Heart left ventricle (tissue), 16 donors: Measurements from ENCODE around the gene SSX2B. TPM values are rescaled to one million over a fixed set of nuclear protein-coding genes. Genes with fewer than 3 reads are reported as not detected.
"Not testable (repeated sequence)": the region's sequence is repeated elsewhere in the genome, so short reads cannot be mapped to it uniquely, and the experiment has no call there.

Experiments
- ATAC-seq, 4 donors: fragments of 200-7000 bp; cut with Tn5 transposase; one replicate each; pipeline ENCODE4 v1.9.1; 2020 to 2022; ENCODE audit warnings: moderate library complexity in 4 of 4, mild to moderate bottlenecking in 3 of 4, moderate number of reproducible peaks in 1 of 4
- DNase-seq, 5 donors: peaks; one replicate each; pipeline ENCODE4 v3.0.0-alpha.2; 2020
- H3K27ac ChIP-seq, 12 donors: fragments of 200-600 bp; sonication (generic) in 4 of 12; one replicate each; pipeline versions ENCODE4 v1.5.0 to v1.8.0; 2016 to 2022; ENCODE audit warnings: mild to moderate bottlenecking in 2 of 12
- H3K27me3 ChIP-seq, 9 donors: fragments of 200-600 bp; sonication (generic) in 2 of 9; one replicate each; pipeline versions ENCODE4 v1.5.1 to v1.8.0; 2016 to 2022; ENCODE audit warnings: mild to moderate bottlenecking in 3 of 9
- H3K36me3 ChIP-seq, 9 donors: fragments of 200-600 bp; sonication (generic) in 2 of 9; one replicate each; pipeline versions ENCODE4 v1.5.0 to v1.8.0; 2018 to 2022; ENCODE audit warnings: mild to moderate bottlenecking in 2 of 9
- H3K4me1 ChIP-seq, 12 donors: fragments of 200-600 bp; sonication (generic) in 4 of 12; one replicate each; pipeline versions ENCODE4 v1.5.0 to v1.8.0; 2016 to 2022; ENCODE audit warnings: mild to moderate bottlenecking in 3 of 12
- H3K4me3 ChIP-seq, 12 donors: fragments of 200-600 bp; sonication (generic) in 4 of 12; one replicate each; pipeline versions ENCODE4 v1.5.0 to v1.8.0; 2017 to 2022; ENCODE audit warnings: mild to moderate bottlenecking in 9 of 12, moderate library complexity in 4 of 12
- H3K9me3 ChIP-seq, 12 donors: fragments of 200-600 bp; sonication (generic) in 4 of 12; one replicate each; pipeline versions ENCODE4 v1.5.0 to v1.8.0; 2016 to 2022; ENCODE audit warnings: mild to moderate bottlenecking in 1 of 12
- WGBS, 4 donors: extraction: QIAGEN DNeasy Blood & Tissue Kit in 2 of 4; methylation state at CpG; one replicate each; pipeline versions ENCODE4 v1.1.5 to v1.1.7; 2013 to 2018; 5-methylcytosine and 5-hydroxymethylcytosine counted together
- intact Hi-C, 10 donors: fragments of 100-400 bp; cut with DNase I; formaldehyde crosslinking; loops; one replicate each; pipeline versions ENCODE4 v1.11.1 to v1.14.2; 2022
- long read RNA-seq, 3 donors: library from polyadenylated mRNA; unstranded; transcript quantifications; one replicate each; pipeline ENCODE4 v2.0.0, GENCODE V29; 2020 to 2021
- polyA plus RNA-seq, 2 donors: library from polyadenylated mRNA; stranded (reverse); fragments of 200-250 nt; gene quantifications; one replicate each; pipeline ENCODE4 v1.2.3, GENCODE V29; 2013
- total RNA-seq, 9 donors: library from RNA; depleted of rRNA in 2 of 9; stranded (reverse); fragments of >200 nt in 2 of 9; fragmentation: NEBNext Ultra II Directional in 3 of 9; extraction: Animal tissue kit (Norgen Biotek cat#: 25700) in 3 of 9; gene quantifications; one replicate each; pipeline versions ENCODE4 v1.1.0 to v1.2.4, GENCODE V29; 2016 to 2023
- donor health status: ischemic (EF 13 %, LVEDD 7.1; RV severe dilation, severe dysfunction).
- donor health status: healthy with polysubstance abuse.
- donor health status: DM: no; HTN: yes; CAD: no.
- donor health status: DM: no; HTN: no; CAD: no.
- donor health status: ischemic (EF 25% LVEDD 6.9; RV normal size, moderate dysfunction).
- donor health status: ischemic (EF 25% LVEDD 5.7; RV mildly dilated, moderate dysfunction).
- donor health status: healthy.
- donor health status: DM: yes; HTN: yes; CAD: no.
- donor health status: ischemic (EF 35%, LVEDD 5.7; RV mildly dilated, moderate dysfunction).
- donor health status: nonischemic (EF 11% LVEDD 7.7; RV severe dilation, severe dysfunction).
- donor health status: DM: yes; HTN: yes; CAD: no.
- donor health status: PGD.
- donor health status: ischemic (EF 29% LVEDD 5.4; RV normal size, mild dysfunction).
- donor health status: nonischemic (EF 23%, LVEDD 6.1; RV moderate dilation, normal function).

SSX2B gene
- not detected for total RNA-seq
- polyA plus RNA-seq = not detected
- long read RNA-seq, donor 1 = 0 reads
- long read RNA-seq, donor 2 = 0 reads
- long read RNA-seq, donor 3 = 0 reads

- H3K4me1 ChIP-seq, H3K27ac ChIP-seq, DNase-seq, H3K36me3 ChIP-seq, intact Hi-C loops, H3K9me3 ChIP-seq, ATAC-seq, H3K4me3 ChIP-seq, H3K27me3 ChIP-seq: not testable (repeated sequence)
- WGBS, 4 donors = no CpG with 5 or more reads among the region's 13 CpGs
These were observed at the start of gene SSX2B for GRCh38 chrX:52750952-52751351. Gene SSX2B, plus strand, starts transcription at chrX:52751252. Its CDS starts 1,429 bp downstream, at chrX:52752681.

- H3K27ac ChIP-seq, H3K4me3 ChIP-seq, H3K4me1 ChIP-seq, H3K9me3 ChIP-seq, H3K27me3 ChIP-seq, ATAC-seq, intact Hi-C loops, H3K36me3 ChIP-seq, DNase-seq: not testable (repeated sequence)
- no CpG with 5 or more reads among the region's 13 CpGs for WGBS, 4 donors
These were observed 44.0 kb upstream of the SSX2B start, which contains the start of gene SSX2 for GRCh38 chrX:52707078-52707477. Gene SSX2, minus strand, starts transcription at chrX:52707178. Its CDS starts 1,429 bp downstream, at chrX:52705749.

GRCh38 chrX:52765983-52766382 is 14.9 kb downstream of the SSX2B start:
- ATAC-seq, intact Hi-C loops, DNase-seq, H3K4me1 ChIP-seq, H3K36me3 ChIP-seq, H3K9me3 ChIP-seq, H3K4me3 ChIP-seq, H3K27me3 ChIP-seq, H3K27ac ChIP-seq: not testable (repeated sequence)
- 81 to 85% methylated on average over 3 to 5 of the region's 5 CpGs; no CpG with 5 or more reads in 2 of the 4 donors for WGBS, 4 donors

GRCh38 chrX:52773504-52773903 is 22.5 kb downstream of the SSX2B start:
- intact Hi-C loops, H3K4me3 ChIP-seq, H3K27me3 ChIP-seq, H3K9me3 ChIP-seq, ATAC-seq, DNase-seq, H3K27ac ChIP-seq, H3K4me1 ChIP-seq, H3K36me3 ChIP-seq: not testable (repeated sequence)
- 72 to 85% (median 81%) methylated on average over 8 to 10 of the region's 11 CpGs for WGBS, 4 donors

- intact Hi-C loops, H3K4me3 ChIP-seq, H3K27ac ChIP-seq, H3K36me3 ChIP-seq, H3K4me1 ChIP-seq, DNase-seq, H3K9me3 ChIP-seq, ATAC-seq: not testable (repeated sequence)
- 81 to 96% (median 87%) methylated on average over 2 of the region's 2 CpGs for WGBS, 4 donors
- H3K27me3 ChIP-seq = peaks cover 0 to 29% (median 0%) of the 10 kb centered on the region in 9 donors
These were observed 46.3 kb downstream of the SSX2B start, which contains the start of gene SPANXN5 for GRCh38 chrX:52797327-52797726. Gene SPANXN5, minus strand, starts transcription at chrX:52797427. Its CDS starts 79 bp downstream, at chrX:52797348.

- peaks cover 0 to 28% (median 0%) of the 10 kb centered on the region in 9 donors for H3K27me3 ChIP-seq
- WGBS, 4 donors = 63 to 66% (median 64%) methylated on average over 2 of the region's 2 CpGs
- H3K4me3 ChIP-seq, ATAC-seq, H3K9me3 ChIP-seq, H3K36me3 ChIP-seq, intact Hi-C loops, H3K4me1 ChIP-seq, H3K27ac ChIP-seq, DNase-seq: not testable (repeated sequence)
These were observed 53.8 kb downstream of the SSX2B start for GRCh38 chrX:52804876-52805275.

Other genes starting within 250 kb of the SSX2B start
- not detected for gene XAGE1B, start 234.2 kb upstream of the SSX2B start, total RNA-seq
- not detected for gene XAGE1B, start 234.2 kb upstream of the SSX2B start, polyA plus RNA-seq
- not detected for gene SSX7, start 96.4 kb upstream of the SSX2B start, total RNA-seq
- gene SSX7, start 96.4 kb upstream of the SSX2B start, polyA plus RNA-seq = not detected
- not detected for gene SSX2, start 44.1 kb upstream of the SSX2B start, total RNA-seq
- not detected for gene SSX2, start 44.1 kb upstream of the SSX2B start, polyA plus RNA-seq
- not detected for gene SPANXN5, start 46.2 kb downstream of the SSX2B start, total RNA-seq
- not detected for gene SPANXN5, start 46.2 kb downstream of the SSX2B start, polyA plus RNA-seq
- gene XAGE5, start 60.0 kb downstream of the SSX2B start, total RNA-seq = not detected
- not detected for gene XAGE5, start 60.0 kb downstream of the SSX2B start, polyA plus RNA-seq
- gene XAGE3, start 116.8 kb downstream of the SSX2B start, total RNA-seq = not detected
- not detected for gene XAGE3, start 116.8 kb downstream of the SSX2B start, polyA plus RNA-seq
- 10 to 100 TPM in 2 of 9 donors, 1 to 10 TPM in 7; 4.4 to 11.9 (median 7.5) TPM for gene FAM156B, start 146.1 kb downstream of the SSX2B start, total RNA-seq
- 10 to 100 TPM in 1 of 2 donors, 1 to 10 TPM in 1; 9.4 to 11.7 TPM for gene FAM156B, start 146.1 kb downstream of the SSX2B start, polyA plus RNA-seq
- 1 to 10 TPM; 3.6 to 8.7 (median 7.0) TPM for gene FAM156A, start 207.3 kb downstream of the SSX2B start, total RNA-seq
- gene FAM156A, start 207.3 kb downstream of the SSX2B start, polyA plus RNA-seq = 10 to 100 TPM in 1 of 2 donors, 1 to 10 TPM in 1; 6.5 to 12.9 TPM